GM21619 (cell line): ENCODE measurements around the gene GUK1.
"Not testable (repeated sequence)": the region's sequence is repeated elsewhere in the genome, so short reads cannot be mapped to it uniquely, and the experiment has no call there.

Experiments
- ATAC-seq: cut with Tn5 transposase; IDR thresholded peaks from one replicate; pipeline ENCODE4 v1.9.1; 2021; ENCODE audit not compliant: unreplicated experiment

Gene GUK1

DNA sequence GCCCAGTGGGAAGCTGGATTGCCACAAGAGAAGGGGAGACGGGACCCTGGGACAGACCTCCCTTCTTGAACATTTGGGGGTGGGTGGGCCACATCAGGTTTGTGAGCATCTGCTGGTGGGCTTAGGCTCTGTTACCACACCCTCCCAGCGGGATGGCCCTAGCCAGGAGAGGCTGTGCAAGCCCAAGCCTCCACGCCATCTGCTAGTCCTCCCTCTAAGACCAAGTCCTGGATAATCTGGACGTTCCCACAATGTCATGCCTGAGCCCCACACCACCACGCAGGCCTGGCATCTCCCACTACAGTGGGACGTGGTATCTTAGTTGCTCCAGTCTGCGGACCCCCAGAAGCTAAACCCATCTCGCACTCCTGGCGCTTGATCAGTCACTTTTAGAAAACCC, 21.8 kb downstream of the GUK1 start:
- no peak for ATAC-seq

DNA sequence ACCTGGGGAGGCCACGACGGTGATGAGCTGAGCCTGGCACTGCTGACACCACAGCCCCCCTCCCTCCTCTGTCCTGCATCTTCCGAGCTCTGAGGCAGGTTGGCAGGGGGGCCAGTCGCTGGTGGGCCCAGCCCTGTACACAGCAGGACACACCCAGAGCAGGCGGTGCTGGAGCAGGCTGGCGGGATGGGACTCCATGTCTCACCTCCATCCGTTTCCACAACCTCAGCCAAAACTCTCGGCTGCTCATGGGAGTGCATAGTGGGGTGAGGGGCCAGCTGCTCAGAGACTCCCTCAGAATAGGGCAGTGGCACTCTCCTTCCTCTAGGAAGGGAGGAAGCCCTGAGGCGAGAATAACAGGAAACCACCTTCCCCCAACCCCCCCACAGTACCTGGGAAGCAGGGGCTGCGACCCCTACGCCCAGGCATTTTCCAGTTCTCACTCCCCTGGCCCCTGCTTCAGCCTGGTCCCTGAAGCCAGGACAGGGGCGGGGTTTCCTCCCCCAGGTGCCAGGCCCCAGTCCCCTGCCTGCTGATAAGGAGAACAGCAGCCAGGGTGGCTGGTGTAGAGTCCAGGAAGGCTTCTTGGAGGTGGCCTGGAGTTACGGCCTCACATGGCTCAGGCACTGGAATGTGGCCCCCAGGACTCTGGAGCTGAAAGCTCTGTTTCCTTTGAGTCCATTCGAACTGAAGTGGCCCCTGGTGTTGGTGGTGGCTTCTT, 22.4 kb downstream of the GUK1 start:
- ATAC-seq: no peak

GRCh38 chr1:228163007-228163753, 23.1 kb downstream of the GUK1 start:
- no peak for ATAC-seq

DNA sequence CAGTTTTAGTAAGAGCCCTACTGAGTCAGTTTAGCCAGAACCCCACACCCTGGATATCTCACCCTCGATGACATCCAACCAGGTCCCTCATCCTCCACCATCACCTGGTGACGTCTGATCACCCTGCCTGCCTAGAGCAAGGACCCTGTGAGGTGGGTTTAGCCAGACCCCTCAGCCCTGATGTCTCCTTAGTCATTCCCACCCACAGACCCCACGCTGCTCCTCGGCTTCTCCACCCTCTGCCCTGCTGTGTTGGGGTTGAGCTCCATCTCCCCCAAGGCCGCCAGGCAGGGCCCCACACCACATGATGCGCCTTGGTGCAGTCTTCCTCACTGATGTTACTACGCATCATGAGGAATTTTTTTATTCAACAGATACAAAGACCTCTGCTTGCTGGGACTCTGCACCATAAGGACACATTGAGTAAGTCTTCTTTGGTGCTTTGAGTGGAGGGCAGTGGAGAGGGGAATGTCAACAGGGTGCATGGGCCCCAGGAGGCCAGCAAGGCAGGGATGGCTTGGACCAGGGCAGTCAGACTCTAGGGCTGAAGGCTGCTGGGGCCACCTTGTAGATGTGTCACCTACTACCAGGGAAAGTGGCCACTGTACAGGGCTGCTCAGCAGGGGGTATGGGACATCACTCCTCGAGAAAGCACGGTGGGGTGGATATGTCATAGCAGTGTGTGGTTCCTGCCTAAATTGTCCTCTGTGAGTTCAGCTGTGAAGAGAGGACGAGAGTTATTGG, 23.9 kb downstream of the GUK1 start:
- ATAC-seq: no peak

GRCh38 chr1:228164561-228165371, 24.7 kb downstream of the GUK1 start:
- no peak for ATAC-seq

- ATAC-seq: peak; percentile 77
These were observed 25.5 kb downstream of the GUK1 start, which contains the start of gene IBA57 for GRCh38 chr1:228165372-228166169. Gene IBA57, plus strand, starts transcription at chr1:228165804. Its CDS starts 13 bp downstream, at chr1:228165817.

GRCh38 chr1:228166170-228166936, 26.3 kb downstream of the GUK1 start:
- peak; percentile 20 for ATAC-seq

- ATAC-seq: no peak
These were observed 28.6 kb downstream of the GUK1 start for GRCh38 chr1:228168563-228169270.

GRCh38 chr1:228169345-228169744, 29.3 kb downstream of the GUK1 start:
- ATAC-seq: no peak

DNA sequence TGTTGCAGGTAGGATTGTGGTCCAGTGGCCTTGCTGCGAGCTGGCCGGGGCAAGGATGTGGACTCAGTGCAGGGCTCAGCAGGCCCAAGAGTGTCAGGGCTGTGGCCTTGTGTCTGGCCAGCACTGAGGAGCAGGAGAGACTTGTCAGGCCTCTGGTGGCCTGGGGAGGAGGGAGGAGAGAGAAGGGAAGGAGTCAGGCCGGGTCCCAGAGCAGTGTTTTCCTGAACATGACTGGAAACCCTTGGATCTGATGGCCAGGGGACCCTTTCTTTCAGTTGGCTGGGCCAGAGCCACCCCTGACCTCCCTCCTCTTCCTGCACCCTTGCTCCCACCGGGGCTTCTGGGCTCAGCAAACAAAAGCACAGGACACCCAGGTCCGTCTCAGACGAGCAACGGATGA, 30.6 kb downstream of the GUK1 start:
- ATAC-seq: no peak

GRCh38 chr1:228171221-228171891, 31.3 kb downstream of the GUK1 start:
- no peak for ATAC-seq

DNA sequence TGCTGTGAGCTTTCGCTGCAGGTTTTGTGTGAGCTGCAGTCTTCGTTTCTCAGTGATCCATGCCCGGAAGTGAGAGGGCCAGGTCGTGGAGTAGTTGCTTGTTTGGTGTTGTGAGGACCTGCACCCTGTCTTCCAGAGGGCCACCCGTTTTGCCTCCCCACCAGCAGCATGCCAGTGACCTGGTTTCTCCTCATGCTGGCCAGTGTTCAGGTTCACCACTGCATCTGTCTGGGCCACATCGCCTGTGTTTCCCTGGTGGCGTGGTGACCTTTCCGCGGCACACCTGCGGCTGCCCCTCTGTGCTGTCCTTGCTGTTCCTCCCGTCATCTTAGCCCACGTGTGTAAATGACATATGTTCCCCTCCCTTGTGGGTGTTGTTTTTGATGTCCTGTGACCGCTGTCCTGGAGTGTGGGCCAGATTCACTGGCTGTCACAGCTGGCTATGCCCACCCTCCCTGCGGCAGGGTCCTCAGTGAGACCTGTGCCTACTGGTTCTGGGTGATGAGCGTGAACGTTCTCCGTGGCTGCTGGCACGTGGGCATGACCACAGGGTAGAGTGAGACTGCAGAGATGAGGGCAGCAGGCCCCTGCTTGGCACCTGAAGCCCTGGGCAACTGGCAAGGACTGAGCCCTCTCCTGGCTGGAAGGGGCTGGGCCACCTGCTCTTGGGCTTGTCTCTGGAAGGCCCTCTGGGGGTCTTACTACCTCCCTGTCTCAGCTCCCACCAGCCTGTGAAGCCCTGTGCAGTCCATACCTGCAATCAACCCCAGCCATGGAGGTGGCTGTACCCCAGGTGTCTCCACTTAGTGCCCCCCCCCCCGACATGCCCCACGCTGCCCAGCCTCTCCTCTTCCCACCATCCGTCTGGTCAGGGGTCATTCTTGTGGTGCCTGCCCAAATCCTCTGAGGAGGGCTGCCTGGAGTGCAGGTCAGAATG, 32.8 kb downstream of the GUK1 start:
- no peak for ATAC-seq

DNA sequence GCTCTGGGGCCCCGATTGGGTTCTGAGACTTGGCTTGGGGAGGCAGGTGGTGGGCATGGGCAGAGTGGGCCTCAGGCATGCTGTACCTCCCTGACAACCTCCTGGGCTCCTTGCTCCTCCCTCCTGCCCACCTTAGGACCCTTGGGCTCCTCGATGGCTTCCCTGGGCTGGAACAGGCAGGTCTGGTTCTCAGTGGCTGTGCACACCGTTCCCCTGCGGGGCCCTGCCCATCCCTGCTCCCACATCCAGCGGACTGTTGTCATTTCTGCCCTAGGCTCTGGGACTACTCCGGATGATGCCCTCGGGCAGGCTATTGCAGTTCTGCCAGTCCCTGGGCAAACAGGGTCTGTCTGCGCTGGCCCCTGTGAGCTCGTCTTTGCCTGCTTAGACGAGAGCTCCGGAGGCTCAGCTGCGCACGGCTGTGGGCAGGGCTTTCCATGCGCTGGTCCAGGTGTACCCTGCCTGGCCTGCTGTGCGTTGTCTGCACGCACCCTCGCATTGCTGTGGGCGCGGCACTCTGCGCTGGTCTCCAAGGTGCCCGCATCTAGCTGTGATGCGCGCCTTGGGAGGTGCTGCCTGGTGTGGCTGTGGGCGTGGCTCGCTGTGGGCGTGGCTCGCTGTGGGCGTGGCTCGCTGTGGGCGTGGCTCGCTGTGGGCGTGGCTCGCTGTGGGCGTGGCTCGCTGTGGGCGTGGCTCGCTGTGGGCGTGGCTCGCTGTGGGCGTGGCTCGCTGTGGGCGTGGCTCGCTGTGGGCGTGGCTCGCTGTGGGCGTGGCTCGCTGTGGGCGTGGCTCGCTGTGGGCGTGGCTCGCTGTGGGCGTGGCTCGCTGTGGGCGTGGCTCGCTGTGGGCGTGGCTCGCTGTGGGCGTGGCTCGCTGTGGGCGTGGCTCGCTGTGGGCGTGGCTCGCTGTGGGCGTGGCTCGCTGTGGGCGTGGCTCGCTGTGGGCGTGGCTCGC, 33.7 kb downstream of the GUK1 start:
- not testable (repeated sequence) for ATAC-seq

- no peak for ATAC-seq
These were observed 34.6 kb downstream of the GUK1 start for GRCh38 chr1:228174482-228175315.
